Retinal pigment epithelial cell (primary cell): ENCODE results near the gene CEMIP.

Experiments
- DNase-seq: peaks from one replicate; pipeline ENCODE4 v3.0.0-alpha.2; 2010; ENCODE audit warnings: low read depth
- H3K4me3 ChIP-seq: 2 replicates; pipeline ENCODE4 v1.5.1; 2011; ENCODE audit warnings: mild to moderate bottlenecking, low read length, control low read depth, moderate library complexity
- TF ChIP-seq, protein P1 (sequence below): conservative IDR thresholded peaks from 2 replicates; pipeline ENCODE4 v1.5.1; 2011; ENCODE audit warnings: low read depth, low read length, control low read depth, inconsistent platforms

CEMIP gene

DNA sequence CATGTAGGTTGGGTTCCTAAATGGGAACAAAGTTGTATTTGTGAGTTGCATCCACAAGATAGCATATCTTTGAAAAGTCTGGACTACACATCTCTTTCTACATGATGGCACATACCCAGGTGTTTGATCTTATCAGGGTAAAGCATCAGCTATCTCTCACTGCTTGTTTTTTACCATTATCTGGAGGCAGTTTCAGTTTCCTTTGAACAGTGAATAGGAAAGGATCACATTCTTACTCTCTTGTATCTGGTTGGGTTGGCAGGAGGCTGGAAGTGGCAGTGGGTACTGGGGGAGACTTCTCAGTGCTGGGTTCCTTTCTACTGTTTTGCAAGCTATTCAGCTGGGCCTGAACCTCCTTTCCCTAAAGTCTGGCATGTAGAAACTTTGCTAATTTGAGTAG is 4.1 kb downstream of the CEMIP start:
- H3K4me3 ChIP-seq, result no peak overlapping the region
- no peak for DNase-seq
- TF ChIP-seq, protein P1, sequence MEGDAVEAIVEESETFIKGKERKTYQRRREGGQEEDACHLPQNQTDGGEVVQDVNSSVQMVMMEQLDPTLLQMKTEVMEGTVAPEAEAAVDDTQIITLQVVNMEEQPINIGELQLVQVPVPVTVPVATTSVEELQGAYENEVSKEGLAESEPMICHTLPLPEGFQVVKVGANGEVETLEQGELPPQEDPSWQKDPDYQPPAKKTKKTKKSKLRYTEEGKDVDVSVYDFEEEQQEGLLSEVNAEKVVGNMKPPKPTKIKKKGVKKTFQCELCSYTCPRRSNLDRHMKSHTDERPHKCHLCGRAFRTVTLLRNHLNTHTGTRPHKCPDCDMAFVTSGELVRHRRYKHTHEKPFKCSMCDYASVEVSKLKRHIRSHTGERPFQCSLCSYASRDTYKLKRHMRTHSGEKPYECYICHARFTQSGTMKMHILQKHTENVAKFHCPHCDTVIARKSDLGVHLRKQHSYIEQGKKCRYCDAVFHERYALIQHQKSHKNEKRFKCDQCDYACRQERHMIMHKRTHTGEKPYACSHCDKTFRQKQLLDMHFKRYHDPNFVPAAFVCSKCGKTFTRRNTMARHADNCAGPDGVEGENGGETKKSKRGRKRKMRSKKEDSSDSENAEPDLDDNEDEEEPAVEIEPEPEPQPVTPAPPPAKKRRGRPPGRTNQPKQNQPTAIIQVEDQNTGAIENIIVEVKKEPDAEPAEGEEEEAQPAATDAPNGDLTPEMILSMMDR, result no peak

DNA sequence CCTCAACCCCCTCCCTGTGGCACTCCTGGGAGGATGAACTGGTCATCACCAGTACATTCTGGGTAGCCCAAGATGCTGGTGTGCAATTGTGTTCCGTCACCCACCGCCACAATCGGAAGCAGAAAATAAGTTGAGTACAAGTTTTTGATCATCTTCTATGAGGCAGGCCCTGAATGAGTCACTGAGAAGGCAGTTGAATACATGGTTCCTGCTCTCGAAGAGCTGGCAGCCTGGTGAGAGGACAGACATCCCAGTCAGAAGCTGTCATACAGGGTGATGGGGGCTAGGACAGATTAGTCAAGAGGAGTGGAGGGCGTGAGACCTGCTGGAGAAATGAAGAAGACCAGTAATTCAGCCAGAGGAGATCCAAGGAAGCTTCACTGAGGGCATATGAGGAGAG is 6.2 kb downstream of the CEMIP start:
- H3K4me3 ChIP-seq, result no peak overlapping the region
- TF ChIP-seq, protein P1, result no peak

DNA sequence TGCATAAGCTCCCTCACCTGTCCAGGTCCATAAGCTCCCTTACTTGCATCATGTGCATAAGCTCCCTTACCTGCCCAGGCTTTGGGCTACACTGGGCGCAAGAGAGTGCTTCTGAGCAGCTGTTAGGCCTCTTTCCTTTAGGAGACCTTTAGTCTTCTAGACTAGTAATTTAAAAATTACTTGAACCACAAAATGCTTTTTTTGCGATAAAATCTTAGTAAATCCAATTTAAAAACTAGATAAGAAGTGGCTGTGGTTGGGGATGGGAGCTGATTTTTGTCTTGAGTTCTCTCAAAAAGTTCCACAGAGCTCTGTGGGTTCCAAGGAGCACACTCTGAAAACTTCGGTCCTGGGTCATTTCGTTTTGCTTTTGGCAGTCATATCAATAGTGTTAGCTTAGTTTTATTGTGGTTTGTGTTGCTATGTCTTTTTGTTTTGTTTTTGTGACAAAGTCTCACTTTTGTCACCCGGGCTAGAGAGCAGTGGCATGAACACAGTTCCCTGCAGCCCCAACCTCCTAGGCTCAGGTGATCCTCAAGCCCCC is 6.7 kb downstream of the CEMIP start:
- no peak overlapping the region for H3K4me3 ChIP-seq
- TF ChIP-seq, protein P1, result no peak
- no peak for DNase-seq

More for the DNA sequence above, 6.2 kb downstream of the CEMIP start:
- DNase-seq, result no peak

DNA sequence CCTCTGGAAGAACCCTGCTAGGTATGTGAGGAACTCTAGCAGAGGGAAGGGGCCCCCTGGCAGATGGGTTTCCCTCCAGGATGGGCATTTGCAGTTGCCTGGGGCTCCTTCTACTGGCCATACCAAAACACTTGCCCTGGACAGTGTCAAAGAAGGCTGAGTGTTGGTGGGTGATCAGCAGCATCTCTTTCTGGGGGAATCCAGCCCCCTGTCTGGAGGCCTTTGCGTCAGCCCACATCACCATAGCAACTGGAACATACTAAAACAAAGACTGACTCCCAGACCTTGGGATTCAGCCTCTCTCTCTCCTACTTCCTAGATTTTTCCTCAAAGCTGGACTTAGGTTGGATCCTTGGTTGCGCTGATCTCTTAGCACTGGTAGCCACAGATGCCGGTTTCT is 8.1 kb downstream of the CEMIP start:
- H3K4me3 ChIP-seq, result no peak overlapping the region
- TF ChIP-seq, protein P1, result peak; percentile 9
- no peak for DNase-seq

DNA sequence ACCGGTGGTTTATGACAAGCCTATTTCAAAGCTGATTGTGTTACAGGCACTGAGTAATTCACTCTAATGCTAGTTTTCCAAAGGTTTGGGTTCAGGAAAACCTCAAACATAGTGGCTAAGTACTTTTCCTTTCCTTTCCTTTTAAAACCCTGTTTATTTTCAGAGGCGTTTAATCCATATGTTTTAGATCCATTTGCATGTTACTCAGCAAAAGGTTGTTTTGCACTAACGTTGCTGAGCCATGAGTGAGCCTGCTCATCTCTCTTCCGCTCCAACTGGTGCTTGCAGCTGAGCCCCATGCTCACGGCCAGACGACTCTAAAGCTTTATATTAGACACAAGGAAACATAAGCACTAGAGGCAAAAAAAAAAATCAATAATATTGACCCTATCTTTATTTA is 9.4 kb downstream of the CEMIP start:
- no peak overlapping the region for H3K4me3 ChIP-seq
- no peak for DNase-seq
- TF ChIP-seq, protein P1, result no peak

DNA sequence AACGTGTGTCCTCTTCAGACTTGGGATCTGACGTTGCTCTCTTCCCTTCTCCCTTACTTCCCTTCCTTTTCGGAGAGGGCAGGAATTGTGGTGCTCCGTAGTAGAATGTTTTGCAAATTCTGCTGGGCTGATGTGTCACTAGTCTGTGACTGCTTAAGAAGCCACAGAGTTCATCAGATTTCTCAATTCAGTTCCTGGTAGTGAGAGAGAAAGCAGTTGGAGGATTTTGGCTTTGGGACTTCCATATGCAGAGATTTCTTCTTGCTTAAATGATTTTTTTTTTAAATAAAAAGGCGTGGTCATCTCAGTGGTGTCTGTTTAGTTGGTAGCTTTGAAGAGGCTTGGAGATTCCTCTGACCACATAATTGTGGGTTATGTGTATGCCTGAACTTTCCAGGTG is 10.1 kb downstream of the CEMIP start:
- no peak overlapping the region for H3K4me3 ChIP-seq
- TF ChIP-seq, protein P1, result no peak

DNA sequence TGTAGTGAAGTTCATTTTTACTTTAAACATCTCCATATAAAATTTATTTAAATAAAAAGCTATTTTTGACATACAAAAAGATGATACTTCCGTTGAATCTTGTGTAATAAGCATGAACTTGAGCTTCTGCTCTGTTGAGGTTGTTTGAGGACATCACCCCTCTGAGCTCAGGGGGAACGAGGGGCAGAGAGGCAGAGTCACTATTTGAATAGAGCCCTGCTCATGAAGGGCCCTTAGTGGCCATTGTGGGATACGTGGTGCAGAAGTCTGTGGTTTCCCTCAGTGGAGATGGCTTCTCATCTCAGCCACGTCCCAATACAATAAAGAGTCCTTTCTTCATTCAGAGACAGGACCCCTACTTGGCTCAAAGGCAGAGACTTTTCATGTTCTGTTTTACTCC is 10.6 kb downstream of the CEMIP start:
- TF ChIP-seq, protein P1, result no peak
- no peak for DNase-seq
- no peak overlapping the region for H3K4me3 ChIP-seq

More for the DNA sequence above, 10.1 kb downstream of the CEMIP start:
- DNase-seq, result no peak
